GM12878 (cell line): ENCODE data around the gene TOMM20L. TPM values are rescaled to one million over a fixed set of nuclear protein-coding genes. Genes with fewer than 3 reads are reported as not detected.

Experiments
- ATF3 ChIP-seq: IDR thresholded peaks from 2 replicates; pipeline ENCODE4 v1.6.1; 2011; ENCODE audit warnings: low read depth, mild to moderate bottlenecking, low read length, moderate library complexity, borderline replicate concordance; ENCODE audit errors: extremely low read depth
- ATF7 ChIP-seq: fragments of 450-650 bp; IDR thresholded peaks from 2 replicates; pipeline ENCODE4 v1.6.1; 2016; ENCODE audit warnings: low read depth, mild to moderate bottlenecking
- E2F8 ChIP-seq: fragments of 450-650 bp; IDR thresholded peaks from 2 replicates; pipeline ENCODE4 v1.6.1; 2018; ENCODE audit warnings: mild to moderate bottlenecking, low read depth, moderate library complexity; ENCODE audit not compliant: partially characterized antibody
- E4F1 ChIP-seq: fragments of 450-650 bp; IDR thresholded peaks from 2 replicates; pipeline ENCODE4 v1.6.1; 2018; ENCODE audit warnings: borderline replicate concordance, mild to moderate bottlenecking; ENCODE audit not compliant: partially characterized antibody
- FOXK2 ChIP-seq: fragments of 450-650 bp; IDR thresholded peaks from 2 replicates; pipeline ENCODE4 v1.6.1; 2017; ENCODE audit warnings: mild to moderate bottlenecking, moderate library complexity
- IRF4 ChIP-seq: IDR thresholded peaks from 2 replicates; pipeline ENCODE4 v1.6.1; 2011; ENCODE audit warnings: low read depth, low read length
- KDM1A ChIP-seq: fragments of 200-600 bp; sonication (generic); IDR thresholded peaks from 2 replicates; pipeline ENCODE4 v1.6.1; 2016; ENCODE audit warnings: borderline replicate concordance
- MEF2B ChIP-seq: fragments of 450-650 bp; IDR thresholded peaks from 2 replicates; pipeline ENCODE4 v1.6.1; 2018; ENCODE audit warnings: mild to moderate bottlenecking, moderate library complexity; ENCODE audit not compliant: partially characterized antibody, poor library complexity, severe bottlenecking
- NRF1 ChIP-seq: conservative IDR thresholded peaks from 2 replicates; pipeline ENCODE4 v1.6.1; 2011; ENCODE audit warnings: mild to moderate bottlenecking, low read depth, low read length, improper control_type of control experiment
- PAX8 ChIP-seq: fragments of 450-650 bp; IDR thresholded peaks from 2 replicates; pipeline ENCODE4 v1.6.1; 2017; ENCODE audit warnings: mild to moderate bottlenecking, moderate library complexity
- POLR2AphosphoS2 ChIP-seq: IDR thresholded peaks from 2 replicates; pipeline ENCODE4 v1.6.1; 2011; ENCODE audit warnings: low read depth, mild to moderate bottlenecking, low read length, improper control_type of control experiment, moderate library complexity
- RAD21 ChIP-seq: IDR thresholded peaks from 2 replicates; pipeline ENCODE4 v1.6.1; 2011; ENCODE audit warnings: mild to moderate bottlenecking, low read depth, low read length, moderate library complexity; ENCODE audit not compliant: insufficient read depth
- SKIL ChIP-seq: fragments of 450-650 bp; IDR thresholded peaks from 2 replicates; pipeline ENCODE4 v1.6.1; 2017; ENCODE audit warnings: mild to moderate bottlenecking, low read depth, inconsistent platforms; ENCODE audit not compliant: poor library complexity, severe bottlenecking
- SMAD1 ChIP-seq: fragments of 450-650 bp; IDR thresholded peaks from 2 replicates; pipeline ENCODE4 v1.6.1; 2018; ENCODE audit warnings: mild to moderate bottlenecking, low read depth; ENCODE audit not compliant: partially characterized antibody
- TCF12 ChIP-seq: IDR thresholded peaks from 2 replicates; pipeline ENCODE4 v1.6.1; 2011; ENCODE audit warnings: low read depth, mild to moderate bottlenecking, low read length
- USF2 ChIP-seq: IDR thresholded peaks from 2 replicates; pipeline ENCODE4 v1.6.1; 2011; ENCODE audit warnings: low read depth, low read length, improper control_type of control experiment, borderline replicate concordance
- ZNF384 ChIP-seq: IDR thresholded peaks from 2 replicates; pipeline ENCODE4 v1.6.1; 2012; ENCODE audit warnings: low read depth, mild to moderate bottlenecking, low read length, improper control_type of control experiment, borderline replicate concordance
- polyA plus RNA-seq, 11 experiments: library from polyadenylated mRNA; depleted of rRNA in 4 of 11; unstranded in 6 of 11; stranded (reverse) in 5 of 11; fragments of >200 nt; fragmentation: Nextera tagmentation in 4 of 11; fragmentation: Illumina TruSeq in 1 of 11; extraction: Ambion mirVana in 4 of 11; extraction: Trizol in 1 of 11; gene quantifications; 1 replicate in 1 of 11; 2 replicates in 10 of 11; pipeline versions ENCODE4 v1.2.1 to v1.2.3, GENCODE V29; 2011 to 2016; ENCODE audit warnings: inconsistent platforms in 2 of 11, missing spikeins in 2 of 11, low read depth in 1 of 11
- total RNA-seq, 4 experiments: library from RNA; depleted of rRNA in 3 of 4; stranded (reverse); fragments of >200 nt in 3 of 4; fragmentation: Illumina TruSeq in 1 of 4; extraction: Trizol in 1 of 4; gene quantifications; 2 replicates each; pipeline versions ENCODE4 v1.2.1 to v1.2.3, GENCODE V29; 2013 to 2021

The TOMM20L gene
- total and polyA plus RNA-seq, 10 of the 15 experiments (the other 5 are each of a cell fraction or from before 2014, with no cell fraction given) = 0.28 TPM; not detected in 9

GRCh38 chr14:58395812-58396788 is at the start of gene TOMM20L (continued):
- no peak for TF ChIP-seq E2F8
- no peak for TF ChIP-seq PAX8
- no peak for TF ChIP-seq ATF7
- no peak for TF ChIP-seq MEF2B
- TF ChIP-seq FOXK2 = no peak
- TF ChIP-seq ATF3 = no peak
- TF ChIP-seq KDM1A = no peak
- peak; percentile 51 for TF ChIP-seq NRF1
- no peak for TF ChIP-seq SMAD1
- no peak for TF ChIP-seq POLR2AphosphoS2
- peak; percentile 19; the same call in 1 of the 2 replicates for TF ChIP-seq RAD21
- TF ChIP-seq E4F1 = no peak
- no peak for TF ChIP-seq IRF4
- TF ChIP-seq ZNF384 = no peak
- no peak for TF ChIP-seq USF2
- no peak for TF ChIP-seq SKIL
- TF ChIP-seq TCF12 = 0 out of 2 replicates have a peak, but pooled peaks have one; percentile 34
